ENCODE results near the gene HOPX.
"Not testable (repeated sequence)": the region's sequence is repeated elsewhere in the genome, so short reads cannot be mapped to it uniquely, and the experiment has no call there.

The HOPX gene

GRCh38 chr4:56648021-56648823, 32.9 kb downstream of the HOPX start:
- H3K27ac ChIP-seq, result no peak overlapping the region
- TF ChIP-seq CTCF (IDR thresholded peaks at IDR 0.05), result no peak
- TF ChIP-seq ZFX (IDR thresholded peaks at IDR 0.05; ENCODE audit: borderline replicate concordance), result no peak

- no peak overlapping the region for H3K27ac ChIP-seq
- TF ChIP-seq CTCF (IDR thresholded peaks at IDR 0.05) (no peak), ZFX (IDR thresholded peaks at IDR 0.05; ENCODE audit: borderline replicate concordance) (no peak)
Measured at GRCh38 chr4:56646341-56646740, 34.8 kb downstream of the HOPX start.

GRCh38 chr4:56643596-56643995, 37.5 kb downstream of the HOPX start:
- H3K27ac ChIP-seq, result no peak overlapping the region
- TF ChIP-seq CTCF (IDR thresholded peaks at IDR 0.05), result no peak
- no peak for TF ChIP-seq ZFX (IDR thresholded peaks at IDR 0.05; ENCODE audit: borderline replicate concordance)

- H3K27ac ChIP-seq, result no peak overlapping the region
- TF ChIP-seq CTCF (IDR thresholded peaks at IDR 0.05), result no peak
- TF ChIP-seq ZFX (IDR thresholded peaks at IDR 0.05; ENCODE audit: borderline replicate concordance), result no peak
Measured at GRCh38 chr4:56641494-56642051, 39.5 kb downstream of the HOPX start.

GRCh38 chr4:56640621-56641493, 40.2 kb downstream of the HOPX start:
- no peak for TF ChIP-seq CTCF (IDR thresholded peaks at IDR 0.05)
- no peak for TF ChIP-seq ZFX (IDR thresholded peaks at IDR 0.05; ENCODE audit: borderline replicate concordance)
- no peak overlapping the region for H3K27ac ChIP-seq

GRCh38 chr4:56637791-56638190, 43.3 kb downstream of the HOPX start:
- no peak for TF ChIP-seq ZFX (IDR thresholded peaks at IDR 0.05; ENCODE audit: borderline replicate concordance)

GRCh38 chr4:56637154-56637553, 43.9 kb downstream of the HOPX start:
- TF ChIP-seq CTCF (IDR thresholded peaks at IDR 0.05) (no peak), ZFX (IDR thresholded peaks at IDR 0.05; ENCODE audit: borderline replicate concordance) (no peak)
- H3K27ac ChIP-seq, result no peak overlapping the region

More at GRCh38 chr4:56637791-56638190, 43.3 kb downstream of the HOPX start:
- no peak overlapping the region for H3K27ac ChIP-seq

GRCh38 chr4:56634954-56635353, 46.1 kb downstream of the HOPX start:
- H3K27ac ChIP-seq, result not testable (repeated sequence)
